IMR-90 (cell line): Measurements from ENCODE around the gene PARD3. TPM values are rescaled to one million over a fixed set of nuclear protein-coding genes. Genes with fewer than 3 reads are reported as not detected.

ENCODE experiments used
- ATAC-seq: fragments of 200-7000 bp; cut with Tn5 transposase; 2 replicates; pipeline ENCODE4 v1.9.1; 2020; ENCODE audit warnings: low read depth, mild to moderate bottlenecking, moderate library complexity
- BruUV-seq: library from RNA; stranded (reverse); fragments of 400-500 nt; replicated peaks from 2 replicates; lab custom pipeline; 2021; lab: Mats Ljungman, UMichigan
- CTCF ChIA-PET: fragments of 300-600 bp; formaldehyde crosslinking; extraction: SDS; loops from one replicate; lab custom pipeline; 2021; ENCODE audit warnings: antibody characterized with exemption; lab: Yijun Ruan, JAX
- POLR2A ChIA-PET: fragments of 300-600 bp; sonication (Branson Sonifier 250); formaldehyde crosslinking; loops from one replicate; lab custom pipeline; 2022; ENCODE audit warnings: antibody characterized with exemption; ENCODE audit not compliant: unreplicated experiment; lab: Charles Lee
- DNase-seq: peaks from one replicate; pipeline ENCODE4 v3.0.0; 2013
- H2AFZ ChIP-seq: replicated peaks from 2 replicates; pipeline ENCODE3; 2013; ENCODE audit warnings: low read length, mild to moderate bottlenecking; ENCODE audit not compliant: poor library complexity
- H2AK5ac ChIP-seq: 2 replicates; pipeline ENCODE4 v1.6.1; 2013; ENCODE audit warnings: low read depth, low read length, inconsistent platforms
- H2AK9ac ChIP-seq: replicated peaks from 2 replicates; pipeline ENCODE3; 2013; ENCODE audit warnings: mild to moderate bottlenecking, low read depth, low read length, moderate library complexity; ENCODE audit not compliant: poor library complexity
- H2BK120ac ChIP-seq: 2 replicates; pipeline ENCODE4 v1.6.1; 2013; ENCODE audit warnings: low read depth, low read length, inconsistent platforms
- H2BK15ac ChIP-seq: 3 replicates; pipeline ENCODE4 v1.6.1; 2013; ENCODE audit warnings: low read depth, low read length, inconsistent platforms
- H2BK20ac ChIP-seq: 2 replicates; pipeline ENCODE4 v1.6.1; 2013; ENCODE audit warnings: low read depth, mild to moderate bottlenecking, inconsistent platforms, low read length, moderate library complexity
- H2BK5ac ChIP-seq: 2 replicates; pipeline ENCODE4 v1.6.1; 2013; ENCODE audit warnings: mild to moderate bottlenecking, low read depth, low read length, inconsistent platforms; ENCODE audit not compliant: poor library complexity, severe bottlenecking
- H3K14ac ChIP-seq: replicated peaks from 2 replicates; pipeline ENCODE4 v1.6.1; 2013; ENCODE audit warnings: low read depth, low read length, inconsistent platforms
- H3K18ac ChIP-seq: 2 replicates; pipeline ENCODE4 v1.6.1; 2013; ENCODE audit warnings: low read depth, low read length, control low read depth
- H3K23ac ChIP-seq: 2 replicates; pipeline ENCODE4 v1.6.1; 2013; ENCODE audit warnings: low read depth, low read length, inconsistent platforms
- H3K27ac ChIP-seq: 2 replicates; pipeline ENCODE4 v1.5.1; 2013; ENCODE audit warnings: mild to moderate bottlenecking, control low read depth, low read length; ENCODE audit not compliant: insufficient read depth
- H3K27me3 ChIP-seq: 2 replicates; pipeline ENCODE4 v1.6.1; 2013; ENCODE audit warnings: low read length; ENCODE audit not compliant: control insufficient read depth, insufficient read depth
- H3K36me3 ChIP-seq: 2 replicates; pipeline ENCODE4 v1.6.1; 2013; ENCODE audit warnings: low read length, mixed read lengths; ENCODE audit not compliant: control insufficient read depth, insufficient read depth
- H3K4ac ChIP-seq: 2 replicates; pipeline ENCODE4 v1.6.1; 2013; ENCODE audit warnings: low read depth, low read length, inconsistent platforms
- H3K4me1 ChIP-seq: 2 replicates; pipeline ENCODE4 v1.6.1; 2013; ENCODE audit warnings: low read length, mixed read lengths; ENCODE audit not compliant: control insufficient read depth, insufficient read depth
- H3K4me2 ChIP-seq: 2 replicates; pipeline ENCODE4 v1.6.1; 2013; ENCODE audit warnings: low read depth, mild to moderate bottlenecking, control low read depth, low read length, moderate library complexity
- H3K4me3 ChIP-seq: 2 replicates; pipeline ENCODE4 v1.5.1; 2013; ENCODE audit warnings: low read depth, mild to moderate bottlenecking, control low read depth, low read length, moderate library complexity; ENCODE audit not compliant: insufficient read depth
- H3K56ac ChIP-seq: 2 replicates; pipeline ENCODE4 v1.6.1; 2013; ENCODE audit warnings: low read length, inconsistent platforms; ENCODE audit not compliant: insufficient read depth; ENCODE audit errors: extremely low read depth
- H3K79me1 ChIP-seq, 2 experiments: 2 replicates each; pipeline ENCODE4 v1.6.1; 2013; ENCODE audit warnings: low read length in 2 of 2, inconsistent platforms in 1 of 2, low read depth in 1 of 2
- H3K9ac ChIP-seq: 2 replicates; pipeline ENCODE4 v1.6.1; 2013; ENCODE audit warnings: low read depth, low read length, control low read depth
- H3K9me1 ChIP-seq: 2 replicates; pipeline ENCODE4 v1.6.1; 2013; ENCODE audit warnings: low read length, inconsistent platforms; ENCODE audit not compliant: insufficient read depth
- H3K9me3 ChIP-seq: 2 replicates; pipeline ENCODE4 v1.6.1; 2013; ENCODE audit warnings: low read length; ENCODE audit not compliant: control insufficient read depth, insufficient read depth
- H4K20me1 ChIP-seq: 2 replicates; pipeline ENCODE4 v1.6.1; 2013; ENCODE audit warnings: low read length, inconsistent platforms; ENCODE audit not compliant: insufficient read depth
- H4K5ac ChIP-seq: 2 replicates; pipeline ENCODE4 v1.6.1; 2013; ENCODE audit warnings: mild to moderate bottlenecking, low read depth, low read length, control low read depth
- H4K8ac ChIP-seq, 2 experiments: 2 replicates each; pipeline ENCODE4 v1.6.1; 2013; ENCODE audit warnings: low read depth in 2 of 2, low read length in 2 of 2, control low read depth in 1 of 2, inconsistent platforms in 1 of 2
- H4K91ac ChIP-seq: 2 replicates; pipeline ENCODE4 v1.6.1; 2013; ENCODE audit warnings: low read depth, low read length, inconsistent platforms; ENCODE audit not compliant: insufficient read depth
- RAD21 ChIP-seq: IDR thresholded peaks from 2 replicates; pipeline ENCODE4 v1.6.1; 2012; ENCODE audit warnings: low read length, improper control_type of control experiment
- WGBS, 2 experiments: methylation state at CpG; one replicate each; pipeline versions ENCODE4 v1.1.5 to v1.1.7; 2013; ENCODE audit warnings: missing lambda C conversion rate in 2 of 2; ENCODE audit not compliant: insufficient read length in 1 of 2; ENCODE audit errors: extremely low coverage in 2 of 2; 5-methylcytosine and 5-hydroxymethylcytosine counted together
- dilution Hi-C: fragments of 300-500 bp; cut with HindIII; formaldehyde crosslinking; loops from one replicate; pipeline ENCODE4 v1.14.3; 2018; ENCODE audit warnings: low sequenced_read_pairs; ENCODE audit not compliant: unreplicated experiment
- in situ Hi-C: fragments of 300-500 bp; cut with MboI; formaldehyde crosslinking; loops from 3 replicates; pipeline ENCODE4 v1.14.3; 2019; ENCODE audit warnings: low sequenced_read_pairs, inconsistent platforms, mixed read lengths
- intact Hi-C: fragments of 100-400 bp; cut with micrococcal nuclease; formaldehyde crosslinking; loops from 2 replicates; pipeline ENCODE4 v1.10.0; 2022
- polyA plus RNA-seq, 3 experiments: library from polyadenylated mRNA; depleted of rRNA; stranded (reverse); fragments of >200 nt; gene quantifications; 2 replicates each; pipeline ENCODE4 v1.2.3, GENCODE V29; 2012; ENCODE audit warnings: low replicate concordance in 1 of 3
- total RNA-seq: library from RNA; depleted of rRNA; stranded (reverse); fragments of >200 nt; gene quantifications from 2 replicates; pipeline ENCODE4 v1.2.3, GENCODE V29; 2012

Gene PARD3
- total and polyA plus RNA-seq, 2 of the 4 experiments (the other 2 are of a cell fraction): 14.6 to 37.5 TPM

GRCh38 chr10:34681933-34682332 lies 133.2 kb downstream of the PARD3 start:
- ATAC-seq: no peak
- Histone ChIP-seq H2BK120ac (no peak overlapping the region), H2BK15ac (no peak overlapping the region; the same call in 2 of the 3 replicates), H3K14ac (peak overlapping the region; percentile 63; the same call in 1 of the 2 replicates), H4K5ac (no peak overlapping the region), H3K4ac (no peak overlapping the region), H4K91ac (no peak overlapping the region), H4K20me1 (peaks cover 8% of the 10 kb centered on the region; the same call in 1 of the 2 replicates), H3K27ac (no peak overlapping the region), H2AK9ac (no peak overlapping the region), H3K27me3 (no peaks in the 10 kb centered on the region), H3K4me3 (no peak overlapping the region), H3K4me1 (no peaks in the 10 kb centered on the region), H3K18ac (no peak overlapping the region), H3K23ac (no peak overlapping the region), H2BK20ac (no peak overlapping the region), H2BK5ac (no peak overlapping the region), H2AFZ (no peak overlapping the region), H2AK5ac (no peak overlapping the region), H3K4me2 (no peak overlapping the region), H3K9me3 (no peaks in the 10 kb centered on the region), H3K56ac (no peak overlapping the region), H3K36me3 (no peaks in the 10 kb centered on the region), H4K8ac (no peak overlapping the region), H3K79me1 (peaks cover 8 to 39% of the 10 kb centered on the region in 2 experiments), H3K9ac (no peak overlapping the region), H3K9me1 (peaks cover 9% of the 10 kb centered on the region; the same call in 1 of the 2 replicates)
- in situ Hi-C loops (no loop called here), dilution Hi-C loops (no loop called here), intact Hi-C loops (no loop called here)
- no CpG with 5 or more reads among the region's 5 CpGs for WGBS, 2 experiments
- POLR2A ChIA-PET: no interaction called here
- no peak for TF ChIP-seq RAD21
- no TSS peak for BruUV-seq
- CTCF ChIA-PET: no interaction called here
- DNase-seq: no peak
